ENCODE data around the gene DEF6.

DEF6 gene

GRCh38 chr6:35297601-35298481, at the start of gene DEF6:
Gene DEF6, plus strand, starts transcription at chr6:35297818. Its CDS starts 39 bp downstream, at chr6:35297857.
- peak; percentile 62 for DNase-seq

GRCh38 chr6:35248300-35248699, 49.3 kb upstream of the DEF6 start:
- no peak for DNase-seq

GRCh38 chr6:35248965-35249364, 48.7 kb upstream of the DEF6 start:
- DNase-seq = no peak

- no peak for DNase-seq
Measured at GRCh38 chr6:35251949-35252348, 45.7 kb upstream of the DEF6 start.

- DNase-seq = no peak
Measured at GRCh38 chr6:35253249-35253648, 44.4 kb upstream of the DEF6 start.

GRCh38 chr6:35258336-35258735, 39.3 kb upstream of the DEF6 start:
- no peak for DNase-seq

- DNase-seq = no peak
Measured at GRCh38 chr6:35258858-35259193, 38.8 kb upstream of the DEF6 start.

GRCh38 chr6:35259194-35259947, 38.2 kb upstream of the DEF6 start, which contains the start of gene ZNF76:
Gene ZNF76, plus strand, starts transcription at chr6:35259735. Its CDS starts 21,417 bp downstream, at chr6:35281152.
- peak; percentile 100 for DNase-seq

- DNase-seq = peak; percentile 32
Measured at GRCh38 chr6:35259948-35260590, 37.5 kb upstream of the DEF6 start.

GRCh38 chr6:35260591-35261570, 36.7 kb upstream of the DEF6 start:
- no peak for DNase-seq

- DNase-seq = no peak
Measured at GRCh38 chr6:35262596-35262995, 35.0 kb upstream of the DEF6 start.

GRCh38 chr6:35264550-35265274, 32.9 kb upstream of the DEF6 start:
- DNase-seq = no peak

GRCh38 chr6:35265523-35265922, 32.1 kb upstream of the DEF6 start:
- DNase-seq = no peak

- no peak for DNase-seq
Measured at GRCh38 chr6:35267446-35267845, 30.2 kb upstream of the DEF6 start.

- DNase-seq = no peak
Measured at GRCh38 chr6:35267897-35268296, 29.7 kb upstream of the DEF6 start.

GRCh38 chr6:35272005-35272404, 25.6 kb upstream of the DEF6 start:
- no peak for DNase-seq

GRCh38 chr6:35273822-35274559, 23.6 kb upstream of the DEF6 start:
- DNase-seq = no peak

GRCh38 chr6:35275744-35276260, 21.8 kb upstream of the DEF6 start:
- no peak for DNase-seq

GRCh38 chr6:35278708-35279107, 18.9 kb upstream of the DEF6 start:
- DNase-seq = no peak

- peak; percentile 11 for DNase-seq
Measured at GRCh38 chr6:35280903-35281302, 16.7 kb upstream of the DEF6 start.

GRCh38 chr6:35282472-35282871, 15.1 kb upstream of the DEF6 start:
- DNase-seq = no peak

Measured in retina (tissue), 1 donor.